ENCODE results near the gene HIRIP3.

- TF ChIP-seq CTCF (IDR thresholded peaks at IDR 0.05) = no peak
- no peak for TF ChIP-seq RFX5 (IDR thresholded peaks at IDR 0.05)
- peak in 1 of 2 experiments; percentile 16; a peak in 1 of 4 replicates for TF ChIP-seq CEBPB (IDR thresholded peaks at IDR 0.05)
These were observed at the start of gene HIRIP3 for GRCh38 chr16:29995324-29995910.
